ENCODE data around the gene KCNJ10.
A peak's percentile ranks its signal among the peaks of the same experiment; 100 is the strongest.

The KCNJ10 gene

GRCh38 chr1:160069460-160070231 is at the start of gene KCNJ10:
Gene KCNJ10, minus strand, starts transcription at chr1:160070160. Its CDS starts 27,628 bp downstream, at chr1:160042532.
- TF ChIP-seq, protein P1, sequence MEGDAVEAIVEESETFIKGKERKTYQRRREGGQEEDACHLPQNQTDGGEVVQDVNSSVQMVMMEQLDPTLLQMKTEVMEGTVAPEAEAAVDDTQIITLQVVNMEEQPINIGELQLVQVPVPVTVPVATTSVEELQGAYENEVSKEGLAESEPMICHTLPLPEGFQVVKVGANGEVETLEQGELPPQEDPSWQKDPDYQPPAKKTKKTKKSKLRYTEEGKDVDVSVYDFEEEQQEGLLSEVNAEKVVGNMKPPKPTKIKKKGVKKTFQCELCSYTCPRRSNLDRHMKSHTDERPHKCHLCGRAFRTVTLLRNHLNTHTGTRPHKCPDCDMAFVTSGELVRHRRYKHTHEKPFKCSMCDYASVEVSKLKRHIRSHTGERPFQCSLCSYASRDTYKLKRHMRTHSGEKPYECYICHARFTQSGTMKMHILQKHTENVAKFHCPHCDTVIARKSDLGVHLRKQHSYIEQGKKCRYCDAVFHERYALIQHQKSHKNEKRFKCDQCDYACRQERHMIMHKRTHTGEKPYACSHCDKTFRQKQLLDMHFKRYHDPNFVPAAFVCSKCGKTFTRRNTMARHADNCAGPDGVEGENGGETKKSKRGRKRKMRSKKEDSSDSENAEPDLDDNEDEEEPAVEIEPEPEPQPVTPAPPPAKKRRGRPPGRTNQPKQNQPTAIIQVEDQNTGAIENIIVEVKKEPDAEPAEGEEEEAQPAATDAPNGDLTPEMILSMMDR (IDR thresholded peaks at IDR 0.05) = no peak
- Histone ChIP-seq H3K27ac (no peak within 1 kb of the TSS), H3K27me3 (no peaks in the 10 kb centered on the region), H3K4me3 (peak within 1 kb of the TSS; percentile 44 to 59), H3K36me3 (no peaks in the 10 kb centered on the region), H3K4me1 (peaks cover 0 to 14% (median 8%) of the 10 kb centered on the region in 4 donors), H3K9me3 (no peaks in the 10 kb centered on the region)
- DNase-seq = no peak
- intact Hi-C loops (cut with DNase I; ENCODE audit: low total_unique reads) = no loop called here

DNA sequence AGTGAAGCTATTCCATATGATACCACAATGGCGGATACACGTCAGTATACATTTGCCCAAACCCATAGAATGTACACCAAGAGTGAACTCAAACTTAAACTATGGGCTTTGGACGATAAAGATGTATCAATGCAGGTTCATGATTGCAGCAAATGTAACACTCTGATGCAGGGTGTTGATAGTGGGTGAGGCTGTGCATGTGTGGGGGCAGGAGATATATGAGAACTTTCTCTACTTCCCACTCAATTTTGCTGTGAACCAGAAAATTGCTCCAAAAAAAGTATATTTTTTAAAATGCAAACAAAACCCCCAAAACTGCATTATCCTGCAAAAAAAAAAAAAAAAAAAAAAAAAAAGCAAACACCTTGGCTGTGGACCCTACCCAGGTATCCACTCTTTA is 49.0 kb upstream of the KCNJ10 start:
- intact Hi-C loops (cut with DNase I; ENCODE audit: low total_unique reads) = no loop called here

DNA sequence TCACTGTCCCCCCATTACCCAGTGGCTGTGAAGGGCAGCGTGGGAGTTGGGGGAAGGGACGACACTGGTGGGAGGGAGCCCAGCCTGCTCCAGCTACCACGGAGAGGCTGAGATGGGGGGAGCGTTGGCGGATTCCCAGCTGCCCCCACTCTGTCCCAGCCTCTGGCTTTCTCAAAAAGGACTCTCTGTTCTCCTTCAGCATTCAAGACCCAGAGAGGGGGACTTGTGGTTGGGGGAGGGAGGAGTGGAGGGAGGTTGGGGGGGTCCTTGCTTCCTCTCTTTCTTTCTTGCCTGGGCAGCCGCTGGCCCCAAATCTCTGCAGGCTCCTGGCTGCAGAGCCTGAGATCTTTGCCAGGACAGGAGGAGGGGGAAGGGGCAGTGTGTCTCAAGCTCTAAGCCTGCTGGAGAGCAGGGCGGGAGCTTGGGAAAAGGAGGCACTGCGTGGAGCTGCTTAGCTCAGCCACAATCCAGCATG is 47.8 kb upstream of the KCNJ10 start:
- H3K27me3 ChIP-seq = no peaks in the 10 kb centered on the region
- H3K27ac ChIP-seq = peak overlapping the region; percentile 86 to 90
- H3K4me3 ChIP-seq = peak overlapping the region; percentile 57 to 66
- peaks cover 13 to 20% (median 17%) of the 10 kb centered on the region in 3 donors for H3K36me3 ChIP-seq
- TF ChIP-seq, protein P1 (IDR thresholded peaks at IDR 0.05) = no peak
- intact Hi-C loops (cut with DNase I; ENCODE audit: low total_unique reads) = no loop called here
- peak; percentile 38 to 91 for DNase-seq
- no peaks in the 10 kb centered on the region for H3K9me3 ChIP-seq
- H3K4me1 ChIP-seq = peaks cover 0 to 77% (median 39%) of the 10 kb centered on the region in 4 donors

More for the DNA sequence above, 49.0 kb upstream of the KCNJ10 start:
- DNase-seq = no peak
- TF ChIP-seq, protein P1 (IDR thresholded peaks at IDR 0.05) = no peak
- Histone ChIP-seq H3K4me1 (peaks cover 0 to 75% (median 35%) of the 10 kb centered on the region in 4 donors), H3K27ac (peak overlapping the region in 1 of 2 donors; percentile 24), H3K27me3 (no peaks in the 10 kb centered on the region), H3K4me3 (no peak overlapping the region), H3K9me3 (no peaks in the 10 kb centered on the region), H3K36me3 (peaks cover 19 to 28% (median 22%) of the 10 kb centered on the region in 3 donors)

DNA sequence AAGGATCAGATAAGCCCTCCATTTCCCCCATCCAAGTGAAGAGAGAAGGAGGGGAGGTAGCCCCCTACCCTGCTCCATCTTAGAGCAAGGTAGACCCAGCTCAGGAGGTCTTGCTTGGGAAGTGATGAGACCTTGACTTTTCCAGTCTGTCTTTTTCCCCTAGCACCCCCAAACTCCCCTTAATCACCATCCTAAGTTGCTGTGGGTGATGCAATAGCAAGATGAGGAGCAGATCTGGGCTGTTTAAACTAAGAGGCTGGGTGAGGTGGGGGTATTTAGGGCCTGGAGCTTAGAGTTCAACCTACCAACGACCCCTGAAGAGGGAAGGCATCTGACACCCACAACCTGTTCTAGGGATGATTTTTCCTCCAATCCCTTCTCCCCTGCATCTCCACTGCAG is 47.3 kb upstream of the KCNJ10 start:
- H3K9me3 ChIP-seq = no peaks in the 10 kb centered on the region
- DNase-seq = no peak
- TF ChIP-seq, protein P1 (IDR thresholded peaks at IDR 0.05) = no peak
- H3K4me1 ChIP-seq = peaks cover 0 to 80% (median 40%) of the 10 kb centered on the region in 4 donors
- H3K36me3 ChIP-seq = peaks cover 11 to 19% (median 13%) of the 10 kb centered on the region in 3 donors
- no peaks in the 10 kb centered on the region for H3K27me3 ChIP-seq
- intact Hi-C loops (cut with DNase I; ENCODE audit: low total_unique reads) = no loop called here
- peak overlapping the region; percentile 57 to 66 for H3K4me3 ChIP-seq
- peak overlapping the region; percentile 86 to 90 for H3K27ac ChIP-seq

- Histone ChIP-seq H3K4me1 (peaks cover 0 to 82% (median 41%) of the 10 kb centered on the region in 4 donors), H3K36me3 (peaks cover 6 to 11% (median 7%) of the 10 kb centered on the region in 3 donors), H3K9me3 (no peaks in the 10 kb centered on the region), H3K27me3 (no peaks in the 10 kb centered on the region), H3K4me3 (peak overlapping the region; percentile 57 to 66), H3K27ac (peak overlapping the region; percentile 86 to 90)
- intact Hi-C loops (cut with DNase I; ENCODE audit: low total_unique reads) = no loop called here
- TF ChIP-seq, protein P1 (IDR thresholded peaks at IDR 0.05) = peak in 1 of 2 experiments; percentile 18
- peak in 1 of 2 donors; percentile 82 for DNase-seq
Observed at GRCh38 chr1:160116283-160117147, 46.6 kb upstream of the KCNJ10 start.

Measured in tibial artery (tissue), 4 donors.